Measurements from ENCODE around the gene PCDH7.

The PCDH7 gene, protein sequence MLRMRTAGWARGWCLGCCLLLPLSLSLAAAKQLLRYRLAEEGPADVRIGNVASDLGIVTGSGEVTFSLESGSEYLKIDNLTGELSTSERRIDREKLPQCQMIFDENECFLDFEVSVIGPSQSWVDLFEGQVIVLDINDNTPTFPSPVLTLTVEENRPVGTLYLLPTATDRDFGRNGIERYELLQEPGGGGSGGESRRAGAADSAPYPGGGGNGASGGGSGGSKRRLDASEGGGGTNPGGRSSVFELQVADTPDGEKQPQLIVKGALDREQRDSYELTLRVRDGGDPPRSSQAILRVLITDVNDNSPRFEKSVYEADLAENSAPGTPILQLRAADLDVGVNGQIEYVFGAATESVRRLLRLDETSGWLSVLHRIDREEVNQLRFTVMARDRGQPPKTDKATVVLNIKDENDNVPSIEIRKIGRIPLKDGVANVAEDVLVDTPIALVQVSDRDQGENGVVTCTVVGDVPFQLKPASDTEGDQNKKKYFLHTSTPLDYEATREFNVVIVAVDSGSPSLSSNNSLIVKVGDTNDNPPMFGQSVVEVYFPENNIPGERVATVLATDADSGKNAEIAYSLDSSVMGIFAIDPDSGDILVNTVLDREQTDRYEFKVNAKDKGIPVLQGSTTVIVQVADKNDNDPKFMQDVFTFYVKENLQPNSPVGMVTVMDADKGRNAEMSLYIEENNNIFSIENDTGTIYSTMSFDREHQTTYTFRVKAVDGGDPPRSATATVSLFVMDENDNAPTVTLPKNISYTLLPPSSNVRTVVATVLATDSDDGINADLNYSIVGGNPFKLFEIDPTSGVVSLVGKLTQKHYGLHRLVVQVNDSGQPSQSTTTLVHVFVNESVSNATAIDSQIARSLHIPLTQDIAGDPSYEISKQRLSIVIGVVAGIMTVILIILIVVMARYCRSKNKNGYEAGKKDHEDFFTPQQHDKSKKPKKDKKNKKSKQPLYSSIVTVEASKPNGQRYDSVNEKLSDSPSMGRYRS (N-terminal part only)

GRCh38 chr4:30720021-30720660, at the start of gene PCDH7:
Gene PCDH7 (plus strand): TSS chr4:30720369. CDS start chr4:30721423, 1,054 bp downstream.
- DNase-seq (ENCODE audit: low read depth in 2 of 2) = no peak

- DNase-seq (ENCODE audit: low read depth in 2 of 2) = no peak
Observed at GRCh38 chr4:30671926-30672448, 48.2 kb upstream of the PCDH7 start.

GRCh38 chr4:30696191-30696590, 24.0 kb upstream of the PCDH7 start:
- DNase-seq (ENCODE audit: low read depth in 2 of 2) = no peak

GRCh38 chr4:30714408-30715031, 5.6 kb upstream of the PCDH7 start:
- DNase-seq (ENCODE audit: low read depth in 2 of 2) = no peak

DNA sequence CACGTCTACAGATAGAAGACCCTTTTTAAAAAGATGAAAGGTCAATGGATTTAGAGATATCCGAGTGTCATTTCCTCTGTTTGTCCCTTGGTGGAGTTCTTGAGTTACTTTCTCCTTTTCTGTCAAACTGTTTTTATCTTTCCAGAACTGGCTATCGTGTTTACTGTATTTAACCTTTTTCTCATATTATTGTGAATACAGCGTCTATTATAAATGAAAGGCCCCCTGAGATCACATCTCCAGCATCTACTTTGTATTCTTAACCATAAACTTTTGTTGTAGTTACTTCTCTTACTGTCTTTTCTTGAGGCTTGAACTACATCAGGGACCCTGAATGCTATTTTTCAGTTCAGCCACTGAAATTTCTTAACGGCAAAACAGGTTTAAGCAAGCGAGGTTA, 4.0 kb upstream of the PCDH7 start:
- DNase-seq (ENCODE audit: low read depth in 2 of 2) = no peak

DNA sequence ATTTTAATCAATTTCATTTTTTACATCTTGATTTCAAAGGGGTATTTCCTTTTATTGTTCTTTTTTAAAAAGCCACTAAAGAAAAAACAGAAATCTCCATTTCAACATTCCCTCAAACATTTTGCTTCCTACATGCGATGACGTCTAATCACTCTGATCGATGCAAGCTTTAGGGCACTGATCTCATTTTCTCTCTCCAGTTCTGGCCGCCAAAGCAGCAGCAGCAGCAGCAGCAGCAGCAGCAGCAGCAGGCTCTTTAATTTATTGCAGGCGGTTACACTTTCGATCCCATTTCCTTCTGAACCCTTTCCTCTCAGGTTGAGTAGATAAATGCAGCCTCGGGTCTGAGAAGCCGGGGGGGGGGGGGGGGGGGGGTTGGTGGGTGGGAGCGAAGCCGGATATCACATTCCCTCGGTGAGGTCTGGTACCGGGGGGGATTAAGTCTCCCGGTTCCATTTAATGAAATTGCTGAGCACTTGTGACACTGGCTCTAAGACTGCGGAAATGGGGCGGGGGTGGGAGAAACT, 3.4 kb upstream of the PCDH7 start:
- DNase-seq (ENCODE audit: low read depth in 2 of 2) = no peak

DNA sequence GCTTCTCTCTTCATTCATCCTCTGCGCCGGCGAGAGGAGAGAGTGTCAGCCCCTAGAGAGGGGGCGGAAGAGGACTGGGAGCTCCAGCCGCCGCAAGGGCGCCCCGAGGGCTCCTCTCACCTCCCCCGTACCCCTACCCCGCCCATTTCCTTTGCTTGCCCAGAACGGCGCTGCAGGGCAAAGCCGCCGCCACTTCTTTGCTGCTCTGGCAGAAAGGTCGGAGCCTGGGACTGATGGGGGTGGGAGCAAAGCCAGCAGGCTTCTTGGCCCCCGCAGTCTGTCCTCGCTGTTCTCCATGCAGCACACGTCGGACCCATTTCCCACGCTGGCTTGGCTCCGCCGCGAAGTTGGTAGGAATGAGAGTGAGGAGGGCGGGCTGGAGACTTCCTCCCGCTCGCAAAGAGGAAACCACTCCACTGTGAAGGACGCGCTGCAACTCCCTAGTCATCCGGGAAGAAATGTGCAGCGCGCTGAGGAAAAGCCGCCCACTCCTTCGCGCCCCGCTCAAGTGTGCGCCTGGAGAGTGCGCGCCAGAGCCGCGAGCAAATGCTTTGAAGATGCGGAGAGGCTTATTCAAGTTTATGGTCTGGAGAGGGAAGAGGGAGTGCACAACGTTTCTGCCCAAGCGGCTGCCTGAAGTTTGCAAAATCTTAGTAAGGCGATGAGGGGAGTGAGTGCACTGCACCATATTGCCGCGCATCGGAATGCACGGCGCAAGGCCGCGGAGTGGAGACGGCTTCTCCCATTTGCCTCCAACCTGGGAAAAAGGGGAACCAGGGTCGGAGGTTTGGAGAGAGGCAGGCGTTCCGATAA, 2.8 kb upstream of the PCDH7 start:
- no peak for DNase-seq (ENCODE audit: low read depth in 2 of 2)

GRCh38 chr4:30718021-30718542, 2.1 kb upstream of the PCDH7 start:
- DNase-seq (ENCODE audit: low read depth in 2 of 2) = no peak

DNA sequence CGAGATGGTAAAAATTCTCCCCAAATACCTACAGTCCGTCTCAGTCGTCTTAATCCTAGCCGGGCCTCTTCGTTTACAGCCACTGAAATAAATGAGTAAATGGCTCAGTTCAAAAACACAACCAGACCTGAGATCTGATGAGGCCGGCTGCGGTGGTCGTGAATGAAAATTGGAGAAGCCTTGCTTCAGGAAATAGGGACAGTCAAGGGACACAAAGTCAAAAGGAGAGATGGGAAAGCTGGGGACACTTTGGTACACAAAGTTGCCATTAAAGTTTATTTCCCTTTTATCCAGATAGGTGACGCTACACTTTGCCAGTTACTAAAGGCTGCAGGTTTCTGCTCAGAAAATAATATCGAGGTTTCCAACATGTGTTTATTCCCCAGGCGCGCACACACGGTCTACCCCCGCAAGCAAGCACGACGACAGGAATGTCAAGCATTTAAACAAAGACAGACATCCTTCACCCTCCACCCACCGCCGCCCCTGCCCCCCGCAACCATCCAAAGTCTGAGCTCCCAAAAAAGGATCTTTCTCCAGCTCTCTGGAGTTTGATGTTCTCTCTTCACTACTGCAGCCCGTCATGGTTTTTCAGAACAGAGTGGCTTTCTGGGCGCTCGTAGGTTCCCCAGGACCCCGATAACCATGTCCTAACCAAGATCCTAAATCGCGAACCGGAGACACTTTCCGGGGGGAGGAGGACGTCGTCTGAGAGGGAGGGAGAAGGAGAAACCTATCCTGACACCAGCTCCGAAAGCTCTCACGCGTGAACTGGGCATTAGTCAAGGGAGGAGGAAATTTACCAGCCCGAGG, 1.3 kb upstream of the PCDH7 start:
- DNase-seq (ENCODE audit: low read depth in 2 of 2) = no peak

GRCh38 chr4:30719454-30720020, 632 bp upstream of the PCDH7 start:
- no peak for DNase-seq (ENCODE audit: low read depth in 2 of 2)

DNA sequence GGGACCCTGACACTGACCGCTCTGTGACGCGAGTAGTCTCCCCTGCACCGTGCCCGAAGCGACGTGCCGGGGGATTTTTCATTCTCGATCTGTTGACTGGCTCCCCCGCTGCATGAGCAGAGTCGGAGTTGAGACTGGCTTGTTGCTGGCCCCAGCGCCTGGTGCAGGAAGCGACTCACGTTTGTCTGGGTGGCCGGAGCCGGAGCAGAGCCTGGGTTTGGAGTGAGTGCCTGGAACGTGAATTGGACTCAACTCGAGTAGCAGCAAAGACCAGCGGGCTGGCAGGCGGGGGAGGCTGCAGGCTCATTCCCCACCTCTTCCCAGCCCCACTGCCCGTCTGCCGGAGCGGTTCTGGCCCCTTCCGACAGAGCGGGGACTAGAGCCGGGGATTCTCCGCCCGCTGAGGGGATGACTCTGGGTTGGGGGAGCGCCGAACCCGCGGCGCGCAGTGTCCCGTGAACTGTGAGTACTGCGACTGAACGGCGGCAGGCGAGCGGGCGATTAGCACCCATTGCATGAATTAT, 554 bp downstream of the PCDH7 start:
- no peak for DNase-seq (ENCODE audit: low read depth in 2 of 2)

GRCh38 chr4:30721185-30722091, 1.3 kb downstream of the PCDH7 start:
- no peak for DNase-seq (ENCODE audit: low read depth in 2 of 2)

DNA sequence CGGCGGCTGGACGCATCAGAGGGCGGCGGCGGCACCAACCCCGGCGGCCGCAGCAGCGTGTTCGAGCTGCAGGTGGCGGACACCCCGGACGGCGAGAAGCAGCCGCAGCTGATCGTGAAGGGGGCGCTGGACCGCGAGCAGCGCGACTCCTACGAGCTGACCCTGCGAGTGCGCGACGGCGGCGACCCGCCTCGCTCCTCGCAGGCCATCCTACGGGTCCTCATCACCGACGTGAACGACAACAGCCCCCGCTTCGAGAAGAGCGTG, 1.9 kb downstream of the PCDH7 start:
- no peak for DNase-seq (ENCODE audit: low read depth in 2 of 2)

GRCh38 chr4:30722359-30723200, 2.4 kb downstream of the PCDH7 start:
- no peak for DNase-seq (ENCODE audit: low read depth in 2 of 2)

DNA sequence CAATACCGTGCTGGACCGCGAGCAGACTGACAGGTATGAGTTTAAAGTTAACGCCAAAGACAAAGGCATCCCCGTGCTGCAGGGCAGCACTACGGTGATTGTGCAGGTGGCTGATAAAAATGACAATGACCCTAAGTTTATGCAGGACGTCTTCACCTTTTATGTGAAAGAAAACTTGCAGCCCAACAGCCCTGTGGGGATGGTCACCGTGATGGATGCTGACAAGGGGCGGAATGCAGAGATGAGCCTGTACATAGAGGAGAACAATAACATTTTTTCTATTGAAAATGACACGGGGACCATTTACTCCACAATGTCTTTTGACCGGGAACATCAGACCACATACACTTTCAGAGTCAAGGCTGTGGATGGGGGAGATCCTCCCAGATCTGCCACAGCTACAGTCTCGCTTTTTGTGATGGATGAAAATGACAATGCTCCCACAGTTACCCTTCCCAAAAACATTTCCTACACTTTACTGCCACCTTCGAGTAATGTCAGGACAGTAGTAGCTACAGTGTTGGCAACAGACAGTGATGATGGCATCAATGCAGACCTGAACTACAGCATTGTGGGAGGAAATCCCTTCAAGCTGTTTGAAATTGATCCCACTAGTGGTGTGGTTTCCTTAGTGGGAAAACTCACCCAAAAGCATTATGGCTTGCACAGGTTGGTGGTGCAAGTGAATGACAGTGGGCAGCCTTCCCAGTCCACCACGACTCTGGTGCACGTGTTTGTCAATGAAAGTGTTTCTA, 3.2 kb downstream of the PCDH7 start:
- no peak for DNase-seq (ENCODE audit: low read depth in 2 of 2)

- DNase-seq (ENCODE audit: low read depth in 2 of 2) = no peak
Observed at GRCh38 chr4:30724247-30724646, 4.1 kb downstream of the PCDH7 start.
